ENCODE results near the gene ZNF689.

DNA sequence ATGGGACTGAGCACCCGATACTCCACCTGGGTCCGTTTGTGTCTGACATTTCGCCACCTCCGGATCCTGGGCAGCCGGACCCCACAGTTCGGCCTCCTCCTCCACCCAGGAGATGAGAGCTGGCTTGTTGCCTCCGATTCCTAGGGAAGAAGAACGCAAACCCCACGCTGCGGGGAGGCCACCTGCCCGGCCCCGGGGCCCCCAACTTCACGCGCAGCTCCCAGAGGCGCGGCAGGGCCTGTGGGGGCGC is 52.6 kb downstream of the ZNF689 start:
- TF ChIP-seq, protein P1, sequence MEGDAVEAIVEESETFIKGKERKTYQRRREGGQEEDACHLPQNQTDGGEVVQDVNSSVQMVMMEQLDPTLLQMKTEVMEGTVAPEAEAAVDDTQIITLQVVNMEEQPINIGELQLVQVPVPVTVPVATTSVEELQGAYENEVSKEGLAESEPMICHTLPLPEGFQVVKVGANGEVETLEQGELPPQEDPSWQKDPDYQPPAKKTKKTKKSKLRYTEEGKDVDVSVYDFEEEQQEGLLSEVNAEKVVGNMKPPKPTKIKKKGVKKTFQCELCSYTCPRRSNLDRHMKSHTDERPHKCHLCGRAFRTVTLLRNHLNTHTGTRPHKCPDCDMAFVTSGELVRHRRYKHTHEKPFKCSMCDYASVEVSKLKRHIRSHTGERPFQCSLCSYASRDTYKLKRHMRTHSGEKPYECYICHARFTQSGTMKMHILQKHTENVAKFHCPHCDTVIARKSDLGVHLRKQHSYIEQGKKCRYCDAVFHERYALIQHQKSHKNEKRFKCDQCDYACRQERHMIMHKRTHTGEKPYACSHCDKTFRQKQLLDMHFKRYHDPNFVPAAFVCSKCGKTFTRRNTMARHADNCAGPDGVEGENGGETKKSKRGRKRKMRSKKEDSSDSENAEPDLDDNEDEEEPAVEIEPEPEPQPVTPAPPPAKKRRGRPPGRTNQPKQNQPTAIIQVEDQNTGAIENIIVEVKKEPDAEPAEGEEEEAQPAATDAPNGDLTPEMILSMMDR (IDR thresholded peaks at IDR 0.05), result no peak
- no peak for TF ChIP-seq POLR2A (IDR thresholded peaks at IDR 0.05)

Data from thyroid gland (tissue), 4 donors.